ENCODE data around the gene CKLF.
"Not testable (repeated sequence)": the region's sequence is repeated elsewhere in the genome, so short reads cannot be mapped to it uniquely, and the experiment has no call there.

The CKLF gene

DNA sequence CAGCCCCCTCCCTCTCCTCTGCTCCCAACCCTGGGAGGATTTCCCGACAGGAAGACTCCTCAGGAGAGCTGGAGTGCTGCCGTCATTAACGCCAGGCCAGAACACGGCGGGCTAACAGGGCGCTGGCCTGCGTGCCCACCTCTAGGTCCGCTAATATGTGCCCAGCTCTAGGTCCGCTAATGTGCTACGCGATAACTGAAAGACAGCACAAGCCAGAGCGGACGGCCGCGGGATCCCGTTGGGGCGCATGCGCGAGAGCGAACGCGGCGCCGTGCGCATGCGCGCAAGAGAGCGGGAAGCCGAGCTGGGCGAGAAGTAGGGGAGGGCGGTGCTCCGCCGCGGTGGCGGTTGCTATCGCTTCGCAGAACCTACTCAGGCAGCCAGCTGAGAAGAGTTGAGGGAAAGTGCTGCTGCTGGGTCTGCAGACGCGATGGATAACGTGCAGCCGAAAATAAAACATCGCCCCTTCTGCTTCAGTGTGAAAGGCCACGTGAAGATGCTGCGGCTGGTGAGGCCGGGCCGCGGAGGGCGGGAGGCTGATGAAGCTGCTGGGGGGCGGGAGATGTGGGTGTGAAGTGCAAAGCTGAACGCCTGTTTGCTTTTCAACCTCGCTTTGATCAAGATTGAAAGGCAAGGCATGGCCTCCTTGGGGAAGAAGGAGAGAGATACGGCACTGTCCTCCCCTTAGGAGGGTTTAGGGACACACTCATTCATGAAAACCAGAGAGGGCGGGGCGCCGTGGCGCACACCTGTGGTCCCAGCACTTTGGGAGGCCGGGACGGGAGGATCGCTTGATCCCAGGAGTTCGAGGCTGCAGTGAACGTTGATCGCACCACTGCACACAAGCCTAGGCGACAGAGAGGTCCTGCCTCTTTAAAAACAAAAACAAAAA lies at the start of gene CKLF:
Gene CKLF (plus strand): TSS at position 291 of the 892 bp plus-strand sequence. CDS start 140 bp downstream, at position 431.
- DNase-seq (ENCODE audit: low read depth, low spot score), result peak; percentile 72

GRCh38 chr16:66503030-66503429 lies 49.3 kb upstream of the CKLF start:
- no peak for DNase-seq (ENCODE audit: low read depth, low spot score)

DNA sequence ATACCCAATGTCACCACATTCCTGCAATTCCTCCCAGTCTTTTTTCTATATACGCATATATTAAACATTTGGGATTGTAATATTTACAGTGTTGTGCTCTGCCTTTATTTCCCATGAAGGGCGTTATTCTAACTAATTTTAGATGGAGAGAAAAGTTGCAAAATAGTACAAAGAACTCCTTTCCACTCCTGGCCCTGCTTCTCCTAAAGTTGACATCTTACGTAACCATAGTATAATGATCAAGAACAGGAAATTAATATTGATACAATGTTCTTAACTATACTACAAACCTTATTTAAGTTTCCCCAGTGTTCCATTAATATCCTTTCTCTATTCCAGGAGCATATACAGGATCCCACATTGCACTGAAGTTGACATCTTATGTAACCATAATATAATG lies 48.8 kb upstream of the CKLF start:
- DNase-seq (ENCODE audit: low read depth, low spot score), result no peak

- DNase-seq (ENCODE audit: low read depth, low spot score), result no peak
Measured at GRCh38 chr16:66507731-66508239, 44.6 kb upstream of the CKLF start.

DNA sequence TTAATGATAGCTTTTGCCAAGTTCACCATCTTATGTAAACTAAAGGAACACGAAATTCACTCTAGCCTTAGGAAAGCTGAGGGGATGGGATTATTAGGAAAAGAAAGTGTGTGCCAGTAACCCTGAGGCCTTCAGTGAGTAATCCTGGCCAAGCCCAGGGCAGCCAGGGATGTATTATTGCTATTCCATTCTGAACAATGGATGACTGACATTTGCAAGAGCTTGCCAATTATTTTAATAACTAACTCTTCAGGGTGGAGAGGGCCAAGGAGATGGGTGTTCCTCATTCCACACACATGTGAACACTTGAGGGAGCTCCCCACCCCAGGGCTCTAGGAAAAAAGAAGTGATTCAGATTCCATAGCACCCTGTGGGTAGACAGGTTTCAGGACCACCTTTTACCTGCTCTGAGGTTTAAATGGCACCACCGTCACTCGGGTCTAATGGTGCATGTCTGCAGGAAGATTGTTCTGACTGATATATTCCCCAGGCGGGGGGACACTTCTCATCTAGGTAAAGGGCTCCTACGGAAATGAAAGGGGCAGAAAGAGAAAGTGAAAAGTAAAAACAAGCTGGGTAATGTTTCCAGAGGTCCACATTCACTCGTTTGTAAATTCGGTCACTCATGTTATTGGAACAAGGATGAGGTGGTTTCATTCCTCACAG lies 44.0 kb upstream of the CKLF start:
- no peak for DNase-seq (ENCODE audit: low read depth, low spot score)

- no peak for DNase-seq (ENCODE audit: low read depth, low spot score)
Measured at GRCh38 chr16:66508914-66509496, 43.4 kb upstream of the CKLF start.

- DNase-seq (ENCODE audit: low read depth, low spot score), result no peak
Measured at GRCh38 chr16:66509576-66509975, 42.8 kb upstream of the CKLF start.

- no peak for DNase-seq (ENCODE audit: low read depth, low spot score)
Measured at GRCh38 chr16:66510298-66510697, 42.1 kb upstream of the CKLF start.

- DNase-seq (ENCODE audit: low read depth, low spot score), result no peak
Measured at GRCh38 chr16:66510711-66511601, 41.4 kb upstream of the CKLF start.

DNA sequence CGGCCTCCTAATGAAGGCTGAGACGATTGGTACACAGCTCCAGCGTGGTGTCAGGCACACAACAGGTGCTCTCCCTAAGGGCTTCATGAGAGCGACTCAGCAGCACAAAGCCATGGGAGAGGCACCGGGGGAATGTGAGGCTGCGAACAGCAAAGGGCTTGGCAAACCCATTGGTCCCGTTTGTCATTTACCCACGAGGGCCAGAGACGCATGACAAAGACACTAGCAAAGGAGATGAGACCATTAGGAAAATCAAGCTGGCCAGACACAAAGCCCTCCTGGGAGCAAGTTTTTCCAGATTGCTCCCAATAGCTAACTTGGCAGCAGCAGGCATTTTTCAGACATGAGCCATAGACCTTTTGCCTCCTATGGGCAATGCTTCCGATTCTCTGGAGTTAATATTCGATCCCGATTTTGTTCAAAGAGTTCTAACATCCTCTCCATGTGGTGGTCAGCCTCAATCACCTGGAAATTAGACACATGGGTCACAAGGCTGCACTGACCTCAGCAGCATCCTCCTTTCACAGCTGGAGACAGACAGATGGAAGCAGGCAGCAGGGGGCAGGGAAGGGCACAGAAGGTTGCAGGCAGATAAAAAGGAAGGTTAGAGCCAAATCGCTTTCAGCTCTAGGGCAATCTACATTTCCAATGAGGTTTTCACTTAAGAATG lies 40.6 kb upstream of the CKLF start:
- no peak for DNase-seq (ENCODE audit: low read depth, low spot score)

GRCh38 chr16:66512272-66513110 lies 39.9 kb upstream of the CKLF start:
- no peak for DNase-seq (ENCODE audit: low read depth, low spot score)

GRCh38 chr16:66513111-66513723 lies 39.2 kb upstream of the CKLF start:
- no peak for DNase-seq (ENCODE audit: low read depth, low spot score)

DNA sequence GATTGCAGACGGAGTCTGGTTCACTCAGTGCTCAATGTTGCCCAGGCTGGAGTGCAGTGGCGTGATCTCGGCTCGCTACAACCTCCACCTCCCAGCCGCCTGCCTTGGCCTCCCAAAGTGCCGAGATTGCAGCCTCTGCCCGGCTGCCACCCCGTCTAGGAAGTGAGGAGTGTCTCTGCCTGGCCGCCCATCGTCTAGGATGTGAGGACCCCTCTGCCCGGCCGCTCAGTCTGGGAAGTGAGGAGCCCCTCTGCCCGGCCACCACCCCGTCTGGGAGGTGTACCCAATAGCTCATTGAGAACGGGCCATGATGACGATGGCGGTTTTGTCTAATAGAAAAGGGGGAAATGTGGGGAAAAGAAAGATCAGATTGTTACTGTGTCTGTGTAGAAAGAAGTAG lies 38.0 kb upstream of the CKLF start:
- not testable (repeated sequence) for DNase-seq (ENCODE audit: low read depth, low spot score)

DNA sequence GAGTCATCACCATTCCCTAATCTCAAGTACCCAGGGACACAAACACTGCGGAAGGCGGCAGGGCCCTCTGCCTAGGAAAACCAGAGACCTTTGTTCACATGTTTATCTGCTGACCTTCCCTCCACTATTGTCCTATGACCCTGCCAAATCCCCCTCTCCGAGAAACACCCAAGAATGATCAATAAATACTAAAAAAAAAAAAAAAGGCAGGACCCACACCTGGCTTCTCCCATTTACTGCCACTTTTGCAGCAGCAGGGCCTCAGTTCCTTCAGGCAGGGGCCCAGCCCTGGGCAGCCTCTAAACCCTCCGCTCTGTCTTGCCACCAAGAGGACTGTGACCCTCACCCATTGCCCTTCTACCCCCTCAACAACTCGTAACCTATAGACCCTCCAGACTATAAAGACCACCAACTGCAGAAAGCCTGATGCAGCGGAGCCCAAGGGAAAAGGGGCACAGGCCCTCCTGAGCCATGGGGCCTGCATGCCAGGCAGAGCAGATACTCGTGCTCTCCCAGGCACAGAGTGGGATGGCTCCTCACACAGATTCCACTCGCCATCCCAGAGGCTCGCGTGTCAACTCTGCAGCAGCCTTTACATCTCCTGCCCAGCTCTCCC lies 37.3 kb upstream of the CKLF start:
- not testable (repeated sequence) for DNase-seq (ENCODE audit: low read depth, low spot score)

- DNase-seq (ENCODE audit: low read depth, low spot score), result no peak
Measured at GRCh38 chr16:66515596-66516508, 36.5 kb upstream of the CKLF start.

- no peak for DNase-seq (ENCODE audit: low read depth, low spot score)
Measured at GRCh38 chr16:66516509-66516807, 35.9 kb upstream of the CKLF start.

DNA sequence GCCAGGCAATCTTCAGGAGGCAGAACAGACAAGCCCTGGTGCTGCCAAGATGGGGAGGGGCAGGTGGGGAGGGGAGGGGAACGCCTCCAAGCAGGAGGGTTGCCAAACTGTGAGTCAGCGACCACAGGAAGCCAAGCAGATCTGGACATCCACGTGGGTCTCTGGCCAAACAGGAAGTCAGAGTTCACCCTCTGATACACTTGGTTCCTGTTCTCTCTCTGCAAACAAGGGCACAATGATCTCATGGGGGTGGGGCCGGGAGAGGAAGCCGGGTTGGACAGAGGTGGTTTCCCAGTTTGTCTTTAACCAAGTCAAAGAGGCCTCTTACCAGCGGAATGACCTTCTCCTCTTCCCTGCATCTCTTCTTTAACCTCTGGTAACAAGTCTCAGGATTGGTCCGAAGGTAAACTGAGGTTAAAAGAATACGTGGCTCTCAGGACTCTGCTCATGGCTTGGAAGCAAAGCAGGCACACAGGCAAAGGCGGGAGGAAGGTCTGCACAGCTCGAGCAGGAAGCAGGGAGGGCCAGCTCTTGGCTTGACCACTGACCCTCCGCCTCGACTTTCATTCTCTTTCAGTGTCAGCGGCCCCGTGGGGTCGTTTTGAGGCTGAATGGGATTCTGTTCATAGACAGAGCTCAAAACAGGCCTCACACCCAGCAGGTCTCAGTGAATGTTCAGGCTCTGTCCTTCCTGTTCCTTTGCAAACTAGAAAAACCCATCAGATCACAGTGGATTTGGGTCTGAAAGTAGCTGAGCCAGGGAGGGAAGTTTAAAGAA lies 35.4 kb upstream of the CKLF start:
- DNase-seq (ENCODE audit: low read depth, low spot score), result peak; percentile 5
